HG03095 (cell line): ENCODE results near the gene MALT1.

Source experiments
- ATAC-seq: cut with Tn5 transposase; IDR thresholded peaks from one replicate; pipeline ENCODE4 v1.9.1; 2021; ENCODE audit warnings: moderate library complexity; ENCODE audit not compliant: unreplicated experiment

The MALT1 gene

DNA sequence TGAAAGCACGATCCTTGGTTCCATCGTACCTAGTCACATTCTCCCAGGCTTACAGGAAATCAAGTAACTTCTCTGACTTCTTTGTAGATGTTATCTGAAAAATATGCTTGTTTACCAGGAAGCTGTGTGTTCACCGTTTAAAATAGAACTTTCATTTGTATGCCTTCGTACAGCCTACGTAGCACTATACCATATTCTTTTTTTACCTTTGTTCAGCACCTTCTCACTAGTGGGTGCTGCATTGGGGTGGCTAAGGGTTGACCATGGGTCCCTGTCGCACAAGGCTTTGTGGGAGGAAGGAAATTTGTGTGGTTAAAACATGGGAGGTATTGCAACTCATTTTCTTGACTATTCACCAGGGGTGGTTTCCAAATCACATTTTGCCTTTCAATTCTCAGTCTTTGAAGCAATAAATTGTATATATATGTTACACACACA is 16.6 kb downstream of the MALT1 start:
- peak; percentile 85 for ATAC-seq

DNA sequence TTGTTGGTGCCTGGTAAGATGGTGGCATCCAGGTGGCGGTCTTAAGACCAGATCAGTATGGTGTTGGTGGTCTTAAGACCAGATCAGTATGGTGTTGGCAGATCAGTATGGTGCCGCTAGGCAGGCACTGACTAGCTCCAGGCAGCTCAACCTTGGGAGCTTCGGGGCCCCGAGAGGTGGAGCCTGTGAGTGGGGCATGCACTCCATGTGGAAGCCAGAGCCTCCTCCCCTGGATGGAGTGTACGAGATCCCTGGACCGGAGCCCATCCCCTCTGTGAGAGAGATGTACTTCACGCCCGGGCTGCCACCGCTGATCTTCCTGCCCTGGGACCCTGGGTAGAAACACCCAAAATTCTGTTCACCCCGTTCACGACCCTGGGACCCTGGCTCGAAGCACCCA is 19.0 kb downstream of the MALT1 start:
- no peak for ATAC-seq

GRCh38 chr18:58691256-58691655 is 20.0 kb downstream of the MALT1 start:
- ATAC-seq: no peak

DNA sequence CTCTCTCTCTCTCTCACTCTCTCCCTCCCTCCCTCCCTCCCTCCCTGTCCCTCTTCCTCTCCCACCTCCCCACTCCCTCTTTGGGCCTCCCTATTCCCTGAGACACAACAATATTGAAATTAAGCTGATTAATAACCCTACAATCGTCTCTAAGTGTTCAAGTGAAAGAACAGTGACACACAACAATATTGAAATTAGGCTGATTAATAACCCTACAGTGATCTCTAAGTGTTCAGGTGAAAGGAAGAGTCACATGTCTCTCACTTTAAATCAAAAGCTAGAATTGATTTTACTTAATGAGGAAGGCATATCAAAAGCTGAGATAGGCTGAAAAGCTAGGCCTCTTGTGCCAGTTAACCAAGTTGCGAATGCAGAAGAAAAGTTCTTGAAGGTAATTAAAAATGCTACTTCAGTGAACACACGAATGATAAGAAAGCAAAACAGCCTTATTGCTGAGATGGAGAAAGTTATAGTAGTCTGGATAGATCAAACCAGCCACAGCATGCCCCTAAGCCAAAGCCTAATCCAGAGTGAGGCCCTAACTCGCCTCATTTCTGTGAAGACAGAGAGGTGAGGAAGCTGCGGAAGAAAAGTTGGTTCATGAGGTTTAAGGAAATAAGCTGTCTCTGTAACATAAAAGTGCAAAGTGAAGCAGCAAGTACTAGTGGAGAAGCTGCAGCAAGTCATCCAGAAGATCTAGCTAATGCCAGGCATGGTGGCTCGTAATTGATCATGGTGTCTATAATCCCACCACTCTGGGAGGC is 21.3 kb downstream of the MALT1 start:
- no peak for ATAC-seq

DNA sequence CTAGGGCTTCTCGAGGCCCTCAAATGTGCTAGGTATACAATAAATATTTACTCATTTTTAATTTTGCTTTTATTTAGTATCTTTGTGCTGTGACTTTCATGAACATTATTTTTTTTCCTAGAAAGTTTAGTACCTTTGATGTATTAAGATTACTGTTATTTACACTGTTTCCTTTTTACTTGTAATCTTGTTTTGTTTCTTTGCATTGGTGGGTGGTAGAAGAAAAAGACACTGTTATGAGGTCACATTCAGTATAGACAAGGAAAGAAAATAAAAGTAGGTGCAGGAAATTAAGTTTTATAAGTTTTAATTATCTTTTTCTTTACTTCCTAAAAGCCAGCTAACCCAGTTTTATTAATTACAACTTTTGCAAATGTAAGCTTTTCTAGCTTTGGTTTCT is 23.0 kb downstream of the MALT1 start:
- no peak for ATAC-seq

DNA sequence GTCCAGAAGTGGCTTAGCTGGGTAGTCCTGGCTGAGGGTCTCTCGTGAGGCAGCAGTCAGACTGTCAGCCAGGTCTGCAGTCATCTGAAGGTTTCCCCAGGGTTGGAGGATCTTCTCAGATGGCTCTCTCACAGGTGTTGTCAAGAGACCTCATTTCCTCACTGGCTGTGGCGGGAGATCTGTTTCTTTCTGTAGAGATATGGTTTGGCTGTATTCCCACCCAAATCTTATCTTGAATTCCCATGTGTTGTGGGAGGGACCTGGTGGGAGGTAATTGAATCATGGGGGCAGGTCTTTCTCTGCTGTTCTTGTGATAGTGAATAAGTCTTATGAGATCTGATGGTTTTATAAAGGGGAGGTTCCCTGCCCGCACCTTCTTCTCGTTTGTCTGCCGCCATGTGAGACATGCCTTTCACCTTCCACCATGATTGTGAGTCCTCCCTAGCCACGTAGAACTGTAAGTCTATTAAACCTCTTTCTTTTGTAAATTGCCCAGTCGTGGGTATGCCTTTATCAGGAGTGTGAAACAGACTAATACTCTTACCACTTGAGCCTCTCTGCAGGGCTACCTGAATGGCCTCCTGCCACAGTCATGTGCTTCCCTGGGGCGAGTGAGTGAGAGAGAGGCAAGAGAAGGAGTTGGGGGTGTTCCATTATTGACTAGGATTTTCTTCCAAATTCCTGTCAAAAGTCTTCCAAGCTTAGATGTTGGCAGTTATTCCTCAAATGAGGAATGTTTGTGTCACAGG is 23.6 kb downstream of the MALT1 start:
- ATAC-seq: no peak

DNA sequence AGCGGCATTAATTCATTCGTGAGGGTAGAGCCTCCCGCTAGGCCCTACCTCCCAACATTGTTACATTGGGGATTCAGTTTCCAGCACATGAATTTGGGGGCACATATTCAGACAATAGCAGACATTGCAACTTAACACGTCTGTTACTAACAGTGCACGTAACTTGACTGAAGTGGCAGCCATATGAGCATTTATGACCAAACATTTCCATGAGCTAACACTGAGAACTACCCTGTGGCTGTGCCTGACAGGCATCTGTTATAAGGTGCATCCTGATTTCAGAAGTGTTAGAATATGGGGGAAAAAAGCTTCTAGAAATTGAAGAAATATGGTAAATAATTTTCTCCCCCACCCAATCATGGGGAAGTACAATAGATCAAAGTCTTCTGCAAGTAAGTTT is 24.5 kb downstream of the MALT1 start:
- ATAC-seq: no peak

- no peak for ATAC-seq
Observed at GRCh38 chr18:58697146-58697545, 25.9 kb downstream of the MALT1 start.

DNA sequence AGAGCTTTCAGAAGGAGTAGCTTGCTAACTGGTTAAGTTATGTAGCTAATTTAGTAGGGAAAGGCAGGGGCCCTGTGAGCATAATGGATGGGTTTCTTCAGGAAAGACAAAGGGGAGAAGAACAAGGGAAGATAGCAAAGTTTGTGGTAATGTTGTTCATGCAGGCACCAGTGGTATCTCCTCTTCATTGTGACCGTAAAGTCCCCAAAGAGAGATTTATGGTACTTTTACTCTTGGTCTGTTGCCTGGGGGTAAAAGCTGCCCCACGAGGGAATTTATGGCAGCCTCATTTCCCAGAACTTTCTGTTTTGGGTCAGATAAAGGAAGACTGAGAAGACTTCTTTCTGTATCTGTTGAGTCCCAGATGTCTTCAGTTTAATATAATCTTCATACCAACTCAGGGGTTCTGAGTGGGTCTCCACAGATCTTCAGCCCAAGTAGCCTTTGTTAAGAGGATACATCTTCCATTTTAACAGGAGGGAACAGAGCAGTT is 27.5 kb downstream of the MALT1 start:
- ATAC-seq: no peak

GRCh38 chr18:58699551-58699950 is 28.3 kb downstream of the MALT1 start:
- ATAC-seq: no peak

DNA sequence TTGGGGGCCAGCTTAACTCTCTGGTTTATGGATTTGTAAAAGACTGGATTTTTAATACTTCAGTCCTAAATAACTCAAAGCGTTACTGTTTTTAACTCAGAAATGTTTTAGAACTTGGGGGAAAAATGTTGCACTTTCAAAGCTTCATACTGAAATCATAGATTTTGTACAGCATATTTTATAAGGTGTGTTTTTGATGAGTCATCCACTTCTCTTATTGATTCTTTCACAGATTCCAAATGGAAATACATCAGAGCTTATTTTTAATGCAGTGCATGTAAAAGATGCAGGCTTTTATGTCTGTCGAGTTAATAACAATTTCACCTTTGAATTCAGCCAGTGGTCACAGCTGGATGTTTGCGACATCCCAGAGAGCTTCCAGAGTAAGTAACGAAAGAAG is 28.9 kb downstream of the MALT1 start:
- ATAC-seq: no peak

GRCh38 chr18:58712930-58713329 is 41.7 kb downstream of the MALT1 start:
- no peak for ATAC-seq

- ATAC-seq: no peak
Observed at GRCh38 chr18:58714259-58714658, 43.0 kb downstream of the MALT1 start.

DNA sequence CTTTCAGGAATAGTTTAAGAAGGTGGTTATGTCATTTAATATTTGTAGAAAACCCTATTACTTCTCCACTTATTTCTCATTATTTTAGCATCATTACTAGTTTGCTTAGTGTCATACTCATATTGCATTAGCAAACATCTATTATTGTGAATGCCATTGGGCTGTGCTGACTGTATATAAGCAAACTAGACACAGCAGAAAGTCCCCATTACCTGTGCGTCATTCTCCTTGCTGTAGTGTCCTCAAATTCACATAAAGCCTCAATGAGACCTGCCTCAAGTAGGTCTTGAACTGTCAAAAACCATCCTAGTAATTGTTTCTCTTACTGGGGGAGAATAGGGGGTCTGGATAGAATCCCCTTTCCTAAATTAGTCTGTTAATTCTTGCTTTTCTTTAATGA is 43.6 kb downstream of the MALT1 start:
- no peak for ATAC-seq

GRCh38 chr18:58715540-58715939 is 44.3 kb downstream of the MALT1 start:
- ATAC-seq: no peak

GRCh38 chr18:58716060-58716756 is 44.9 kb downstream of the MALT1 start:
- no peak for ATAC-seq

DNA sequence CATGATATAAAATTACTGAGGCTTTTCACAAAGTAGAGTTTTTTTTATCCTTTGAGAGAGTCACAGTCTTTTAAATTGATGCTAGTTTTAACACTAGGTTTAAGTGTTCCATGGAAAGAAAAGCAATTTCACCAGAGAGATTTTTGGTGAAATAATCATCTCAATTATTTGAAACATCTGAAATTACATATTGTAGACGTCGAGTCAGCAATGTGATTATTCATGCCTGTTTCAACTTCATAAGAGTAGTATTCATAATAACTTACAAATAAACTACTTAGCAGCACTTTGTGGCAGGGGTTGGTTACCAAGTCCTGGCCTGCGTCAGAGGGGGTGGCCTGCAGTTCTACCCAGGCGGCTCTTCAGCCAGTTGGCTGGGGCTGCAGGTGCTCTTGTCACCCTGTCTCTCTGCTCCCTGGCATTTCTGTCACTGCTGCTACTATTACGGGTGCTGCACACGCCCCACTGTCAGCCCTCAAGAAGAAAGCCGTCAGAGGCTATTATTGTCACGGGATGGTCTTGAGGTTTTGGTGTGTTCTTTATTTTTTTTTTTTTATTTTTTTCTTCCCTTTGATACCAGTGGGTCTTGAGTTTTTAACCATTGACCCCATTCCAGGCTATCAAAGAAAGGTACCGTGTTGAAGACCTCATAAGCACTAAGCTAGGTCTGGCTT is 50.4 kb downstream of the MALT1 start:
- no peak for ATAC-seq

- ATAC-seq: no peak
Observed at GRCh38 chr18:58723810-58724602, 52.7 kb downstream of the MALT1 start.

GRCh38 chr18:58726671-58727070 is 55.4 kb downstream of the MALT1 start:
- no peak for ATAC-seq

DNA sequence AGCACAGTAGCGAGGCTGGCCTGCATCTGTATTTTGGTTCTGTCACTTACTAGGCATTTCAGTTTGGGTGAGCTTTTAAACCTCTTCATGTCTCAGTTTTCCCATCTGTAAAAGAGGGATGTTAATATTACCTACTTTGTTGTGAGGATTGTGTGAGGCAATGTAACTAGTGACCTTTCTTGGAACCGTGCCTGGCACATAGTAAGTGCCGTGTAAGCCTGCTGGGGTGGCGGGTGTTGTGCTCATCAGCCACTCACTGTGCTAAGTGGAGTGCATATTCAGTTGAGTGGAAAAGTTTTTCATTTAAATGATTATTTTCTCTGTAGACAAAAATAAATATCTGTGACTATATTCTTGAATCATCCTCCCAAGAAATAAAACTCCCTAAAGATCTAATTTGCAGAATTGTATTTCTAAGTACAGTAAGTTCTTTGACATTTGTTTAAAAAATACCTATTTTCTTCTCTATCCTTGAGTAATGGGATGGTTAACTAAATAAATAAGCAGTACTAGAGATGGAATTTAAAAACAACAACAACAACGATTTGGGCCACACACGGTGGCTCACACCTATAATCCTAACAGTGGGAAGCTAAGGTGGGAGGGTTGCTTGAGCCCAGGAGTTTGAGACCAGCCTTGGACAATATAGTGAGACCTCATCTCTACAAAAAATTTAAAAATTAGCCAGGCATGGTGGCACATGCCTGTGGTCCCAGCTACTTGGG is 56.7 kb downstream of the MALT1 start:
- ATAC-seq: no peak
